GM21367 (cell line): ENCODE data around the gene DNAJC6.
A peak's percentile ranks its signal among the peaks of the same experiment; 100 is the strongest.
"Not testable (repeated sequence)": the region's sequence is repeated elsewhere in the genome, so short reads cannot be mapped to it uniquely, and the experiment has no call there.

Experiments used
- ATAC-seq: cut with Tn5 transposase; IDR thresholded peaks from one replicate; pipeline ENCODE4 v1.9.1; 2021; ENCODE audit not compliant: unreplicated experiment

The DNAJC6 gene

DNA sequence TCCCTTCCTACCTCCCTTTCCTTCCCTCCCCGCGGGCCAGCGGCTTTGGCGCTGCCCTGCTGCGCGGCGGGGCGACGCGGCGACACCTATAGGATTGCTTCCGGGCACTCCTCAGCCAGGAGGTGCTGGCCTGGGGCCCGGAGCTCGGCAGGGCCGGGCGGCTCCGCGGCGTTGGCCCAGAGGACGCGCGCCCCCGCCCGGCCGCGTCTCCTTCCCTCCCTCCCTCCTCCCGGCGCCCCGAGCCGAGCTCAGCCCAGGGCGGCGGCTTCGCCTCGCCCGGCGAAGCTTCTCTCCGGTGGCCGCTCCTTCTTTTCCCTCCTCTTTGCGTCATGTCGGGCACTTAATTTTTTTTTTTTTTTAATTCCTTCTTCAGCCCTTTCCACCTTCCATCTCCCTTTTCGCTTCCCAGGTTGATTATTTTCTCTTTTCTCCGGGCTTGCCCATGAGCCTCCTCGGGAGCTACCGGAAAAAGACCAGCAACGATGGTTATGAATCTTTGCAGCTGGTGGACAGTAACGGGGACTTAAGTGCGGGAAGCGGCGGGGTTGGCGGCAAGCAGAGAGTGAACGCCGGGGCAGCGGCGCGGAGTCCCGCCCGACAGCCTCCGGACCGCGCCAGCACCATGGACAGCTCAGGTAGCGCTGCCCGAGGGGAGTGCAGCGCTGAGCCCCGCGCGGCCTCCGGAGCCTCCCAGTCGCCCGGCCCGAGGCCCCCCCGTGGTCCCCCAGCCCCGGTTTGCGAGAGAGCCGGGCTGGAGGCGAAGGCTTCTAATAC lies at the start of gene DNAJC6:
Gene DNAJC6 (plus strand): TSS at position 240 of the 774 bp plus-strand sequence. CDS start 203 bp downstream, at position 443.
- peak; percentile 60 for ATAC-seq

DNA sequence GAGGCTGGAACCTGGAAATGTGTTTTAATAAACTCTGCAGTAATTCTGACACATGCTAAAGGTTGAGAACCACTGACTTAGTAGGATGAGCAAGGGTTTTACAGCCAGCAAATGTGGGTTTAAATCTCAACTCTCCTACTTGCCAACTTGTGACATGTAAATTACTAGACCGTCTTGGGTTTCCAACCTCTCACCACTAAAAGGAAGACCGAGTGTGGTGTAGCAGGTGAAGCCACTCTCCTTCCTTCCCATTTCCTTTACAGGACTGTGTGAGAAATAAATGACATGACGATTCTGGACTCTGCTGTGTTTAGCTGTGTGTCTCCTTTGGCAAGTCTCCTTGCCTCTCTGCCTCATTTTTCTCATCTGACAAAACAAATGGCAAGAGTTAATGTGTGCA lies 49.5 kb upstream of the DNAJC6 start:
- ATAC-seq = no peak

DNA sequence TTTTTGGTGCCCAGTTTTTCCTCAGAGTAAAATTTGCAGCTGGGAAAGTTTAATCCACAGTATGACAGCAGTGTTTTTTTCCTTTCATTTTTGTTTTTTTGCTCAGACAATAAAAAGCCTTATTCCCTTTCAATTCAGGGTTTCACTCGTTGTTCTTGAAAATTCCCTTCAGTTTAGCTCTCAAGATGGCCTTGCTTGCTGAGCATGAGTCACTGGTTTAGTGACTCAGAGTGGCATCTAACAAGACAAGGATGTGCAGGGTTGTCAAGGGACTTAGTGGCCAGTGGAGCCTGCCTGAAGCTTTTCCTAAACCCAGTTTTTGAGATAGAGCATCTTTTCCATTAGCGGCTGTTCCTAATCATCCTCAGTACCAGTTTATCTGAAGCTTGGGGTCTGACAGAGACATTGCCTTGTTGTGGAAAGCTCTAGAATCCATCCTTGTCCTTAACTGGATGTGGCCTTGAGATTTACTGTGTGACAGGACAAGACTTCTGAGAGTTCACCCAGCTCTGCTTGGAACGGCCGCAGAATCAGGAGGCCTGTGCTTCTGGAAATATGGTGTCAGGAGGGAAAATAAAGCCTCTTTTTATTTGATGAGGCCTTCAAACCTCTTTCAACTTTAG lies 48.4 kb upstream of the DNAJC6 start:
- ATAC-seq = no peak

DNA sequence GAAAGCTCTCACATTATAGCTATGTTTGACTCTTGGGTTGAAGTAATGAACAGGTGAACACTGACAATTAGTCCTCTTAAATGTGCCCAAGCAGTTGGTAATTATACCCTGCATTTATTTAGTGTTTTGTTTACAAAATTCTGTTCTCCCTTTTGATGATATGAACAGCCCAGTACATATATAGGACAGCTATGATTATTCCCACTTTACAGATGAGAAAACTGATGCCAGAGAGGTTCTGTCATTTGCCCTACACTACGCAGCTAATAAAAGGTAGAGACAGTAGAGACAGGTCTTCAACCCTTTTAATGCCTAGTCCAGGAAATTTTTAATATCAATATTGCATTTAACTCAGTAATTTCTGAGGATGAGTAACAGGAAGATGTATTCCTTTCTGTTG lies 46.1 kb upstream of the DNAJC6 start:
- no peak for ATAC-seq

DNA sequence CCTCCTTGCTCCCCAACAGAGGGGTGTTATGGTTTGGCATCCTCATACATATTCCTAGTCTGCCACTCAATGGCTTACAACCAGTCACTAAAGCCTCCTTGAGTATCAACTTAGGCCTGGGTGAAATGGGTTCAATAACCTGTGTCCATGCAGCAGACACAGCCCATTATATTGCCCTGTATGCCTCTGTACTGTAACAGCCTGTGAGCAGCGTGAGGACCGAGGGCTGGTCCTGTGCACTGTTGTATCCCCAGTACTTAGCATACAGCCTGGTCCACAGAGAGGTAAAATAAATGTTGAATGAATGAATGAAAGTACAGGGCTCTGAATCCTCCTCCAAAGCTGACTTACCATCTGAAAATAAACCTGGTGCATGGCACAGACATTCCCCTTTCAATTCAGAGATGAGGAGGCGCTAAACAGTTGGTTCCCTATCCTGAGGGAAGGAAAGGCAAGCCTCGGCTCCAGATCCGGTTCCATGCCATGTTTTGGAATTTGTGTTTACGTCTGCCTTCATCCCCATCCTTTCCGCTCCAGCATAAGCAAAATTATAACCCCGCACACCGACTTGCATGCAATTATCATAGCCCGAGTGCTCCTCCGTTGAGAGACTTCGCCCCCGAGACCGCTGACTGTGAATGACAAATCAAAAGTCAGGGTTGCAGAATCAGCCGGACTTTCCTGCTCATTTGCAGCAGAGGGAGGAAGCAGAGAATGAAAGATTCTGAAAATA lies 45.0 kb upstream of the DNAJC6 start:
- no peak for ATAC-seq

DNA sequence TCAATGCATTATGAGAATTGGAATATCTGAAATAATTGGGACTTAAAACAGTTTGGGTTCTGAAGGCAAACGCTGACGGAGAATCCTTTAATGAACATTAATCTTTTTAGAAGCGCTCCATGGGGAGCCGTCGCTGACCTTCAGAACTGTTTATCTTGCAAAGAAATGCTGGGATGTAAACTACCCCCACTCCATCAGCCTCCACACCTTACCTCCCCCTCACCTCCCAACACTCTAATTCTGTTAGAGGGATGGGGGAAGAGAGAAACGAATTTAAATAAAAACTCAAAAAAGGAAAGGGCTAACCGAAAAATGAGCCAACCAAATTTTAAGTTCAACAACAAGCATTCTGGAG lies 44.1 kb upstream of the DNAJC6 start:
- no peak for ATAC-seq

DNA sequence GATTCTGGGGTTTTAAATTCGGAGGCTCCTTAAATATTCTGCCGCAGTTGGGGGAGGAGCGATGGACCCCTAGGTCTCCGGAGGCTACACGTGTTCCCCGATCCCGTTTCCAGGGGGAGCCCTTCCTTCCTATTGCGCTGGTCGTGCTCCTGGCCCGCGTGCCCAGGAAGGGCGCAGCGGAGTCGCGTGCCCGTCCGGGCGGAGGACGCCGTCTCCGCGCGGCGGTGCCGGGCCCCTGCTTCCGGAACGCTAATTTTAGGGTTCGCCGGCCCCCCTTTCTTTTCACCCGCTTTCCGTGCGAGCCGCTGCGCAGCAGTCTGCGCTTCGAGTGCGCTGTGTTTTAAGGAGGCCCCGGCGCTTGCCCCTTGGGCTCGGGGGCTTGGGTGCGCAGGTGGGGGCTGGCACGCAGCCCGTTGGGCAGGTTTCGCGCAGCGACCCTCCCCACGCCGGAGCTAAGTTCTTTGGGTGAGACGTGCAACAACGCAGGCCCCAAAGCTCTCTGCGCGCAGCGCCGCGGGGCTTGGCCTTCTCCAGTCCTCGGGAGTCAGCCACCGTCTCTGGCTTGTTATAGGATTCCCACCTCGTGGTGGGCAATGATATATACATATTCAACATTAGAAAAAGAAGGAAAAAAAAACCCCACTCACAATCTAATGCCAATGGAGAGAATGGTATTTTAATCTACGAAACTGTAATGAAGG lies 43.5 kb upstream of the DNAJC6 start:
- peak; percentile 57 for ATAC-seq

DNA sequence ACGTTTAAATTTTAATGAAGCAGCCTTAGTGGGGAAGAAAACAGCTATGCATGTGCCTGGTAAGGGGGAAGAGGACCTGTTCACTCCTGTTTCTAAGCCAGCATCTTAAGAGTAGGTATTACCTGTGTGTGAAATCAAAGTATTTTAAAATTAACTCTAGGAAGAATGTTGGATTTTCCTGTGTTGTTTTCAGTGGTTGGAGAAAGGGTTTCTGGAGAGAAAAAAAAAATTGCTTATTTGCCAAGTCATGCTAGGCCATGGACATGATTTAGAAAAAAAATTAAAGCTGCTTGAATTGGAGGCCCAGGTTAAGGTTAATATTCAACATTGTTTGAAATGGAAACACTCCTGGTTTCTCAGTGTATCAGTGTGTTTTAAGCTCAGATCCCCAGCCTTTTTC lies 42.9 kb upstream of the DNAJC6 start:
- no peak for ATAC-seq

DNA sequence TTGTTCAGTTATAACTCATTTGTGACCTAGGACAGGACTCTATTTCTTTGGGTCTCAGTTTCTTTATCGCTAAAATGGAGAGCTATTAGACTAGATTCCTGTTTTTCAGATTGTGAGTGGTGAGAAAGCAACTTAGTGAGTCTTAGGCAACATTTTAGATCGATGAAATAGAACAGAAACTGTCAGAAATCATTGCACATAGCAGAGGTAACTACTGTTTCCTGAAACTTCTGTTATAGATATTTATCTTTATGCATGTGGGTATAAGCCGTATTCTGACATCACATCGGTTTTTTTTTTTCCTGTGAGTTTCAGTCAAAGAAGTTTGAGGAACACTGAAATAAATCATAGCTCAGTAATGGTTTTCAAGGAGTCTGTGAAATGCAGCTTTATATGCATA lies 42.1 kb upstream of the DNAJC6 start:
- no peak for ATAC-seq

DNA sequence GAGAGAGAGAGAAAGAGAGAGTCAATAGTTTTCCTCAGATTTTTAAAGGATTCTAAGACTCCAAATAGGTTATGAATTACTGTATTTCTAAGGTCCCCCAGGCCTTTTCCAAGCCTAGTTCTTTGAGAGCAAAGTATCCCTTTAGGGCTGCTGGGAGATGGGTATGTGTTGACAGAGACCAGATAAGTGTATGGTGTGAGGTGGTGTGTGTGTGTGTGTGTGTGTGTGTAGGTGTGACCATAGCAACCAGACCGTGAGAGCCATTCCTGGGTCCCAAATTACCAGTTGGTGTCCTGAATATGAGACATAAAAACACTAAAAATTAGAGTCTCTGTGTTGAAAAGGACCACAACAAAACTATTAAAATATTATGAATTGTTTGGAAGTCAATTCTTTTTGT lies 41.7 kb upstream of the DNAJC6 start:
- ATAC-seq = no peak

DNA sequence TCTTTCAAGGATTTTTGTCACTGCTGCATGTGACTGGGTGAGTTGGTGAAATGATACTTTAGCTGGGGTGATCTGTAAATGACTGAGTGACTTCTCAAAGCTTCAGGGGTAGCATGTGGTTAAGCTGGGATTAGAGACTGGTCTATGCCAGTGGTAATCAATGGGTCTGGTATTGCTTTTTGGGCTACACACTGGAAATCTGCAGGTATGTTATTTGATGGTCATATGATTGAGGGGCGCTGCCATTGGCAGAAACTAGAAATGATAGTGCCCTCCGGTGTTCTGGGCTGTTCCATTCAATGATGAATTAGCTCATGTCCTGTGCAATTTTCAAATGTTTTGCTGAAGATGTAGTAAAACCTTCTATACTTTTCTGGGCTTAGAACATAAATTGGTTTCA lies 39.7 kb upstream of the DNAJC6 start:
- no peak for ATAC-seq

DNA sequence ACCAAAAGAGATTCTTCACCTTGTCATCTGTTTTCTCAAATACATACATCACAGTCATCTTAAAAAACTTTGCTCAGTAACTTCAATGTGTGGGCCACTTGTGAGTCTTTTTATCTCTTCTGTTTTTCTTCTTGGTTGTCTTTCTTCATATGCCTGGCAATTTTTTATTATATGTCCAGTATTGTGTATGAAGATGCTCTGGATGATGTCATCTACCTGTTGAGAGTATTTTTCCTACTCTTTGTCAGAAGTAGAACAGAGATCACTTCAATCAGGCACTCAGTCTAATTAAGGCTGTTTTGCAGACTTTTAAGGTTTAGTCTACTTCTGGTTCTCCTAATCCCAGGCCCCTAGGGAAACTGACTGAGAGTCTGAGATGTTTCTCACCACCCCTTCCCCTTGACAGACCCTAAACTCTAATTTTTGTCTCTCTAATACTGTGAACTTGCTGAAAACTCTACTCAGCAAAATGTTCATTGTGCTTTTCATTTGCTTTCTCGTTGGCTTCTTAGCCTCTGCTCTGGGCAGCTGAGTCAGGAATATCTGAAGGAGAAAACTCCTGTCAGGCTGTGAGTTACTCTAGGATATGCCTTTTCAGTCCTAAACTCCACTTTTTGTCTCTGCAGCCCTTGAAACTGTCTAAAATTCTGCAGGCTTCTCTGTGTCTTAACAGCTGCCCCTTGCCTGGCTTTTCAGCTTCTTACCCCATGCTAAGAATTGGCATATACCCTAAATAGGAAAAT lies 33.0 kb upstream of the DNAJC6 start:
- no peak for ATAC-seq

DNA sequence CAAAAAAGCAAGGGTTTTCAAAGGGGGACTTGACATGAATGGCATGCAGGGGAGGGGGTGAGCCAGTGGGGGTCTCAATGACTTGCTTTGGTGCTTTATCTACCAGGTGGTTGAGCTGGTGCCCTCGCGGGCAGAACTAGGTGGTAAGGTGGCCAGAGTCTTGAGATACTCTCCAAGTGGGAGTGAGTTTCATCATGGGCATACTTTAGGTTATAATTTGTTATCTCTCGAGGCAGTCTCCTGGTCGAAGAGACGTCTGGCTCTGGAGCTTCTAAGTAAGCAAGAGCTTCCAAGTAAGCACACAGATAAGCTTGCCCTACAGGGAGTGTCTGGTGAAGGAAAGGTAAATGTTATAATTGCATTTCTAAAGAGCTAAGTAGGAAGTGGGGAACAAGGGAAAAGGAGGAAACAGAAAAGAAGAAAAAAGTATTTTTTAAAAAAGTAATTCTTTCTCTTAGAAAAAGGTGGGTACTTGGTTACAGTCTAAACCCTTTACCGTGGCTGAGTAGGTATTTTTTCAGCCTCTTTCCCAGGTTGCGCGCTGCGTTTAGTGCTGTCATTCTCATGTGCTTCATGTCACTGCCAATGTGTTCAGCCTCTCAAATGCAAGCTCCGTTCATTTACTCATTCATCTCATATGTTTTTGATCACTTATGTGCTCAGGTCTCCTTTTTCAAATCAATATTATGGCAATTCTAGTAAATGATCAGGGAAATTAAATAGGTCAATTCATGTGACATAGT lies 31.6 kb upstream of the DNAJC6 start:
- no peak for ATAC-seq

DNA sequence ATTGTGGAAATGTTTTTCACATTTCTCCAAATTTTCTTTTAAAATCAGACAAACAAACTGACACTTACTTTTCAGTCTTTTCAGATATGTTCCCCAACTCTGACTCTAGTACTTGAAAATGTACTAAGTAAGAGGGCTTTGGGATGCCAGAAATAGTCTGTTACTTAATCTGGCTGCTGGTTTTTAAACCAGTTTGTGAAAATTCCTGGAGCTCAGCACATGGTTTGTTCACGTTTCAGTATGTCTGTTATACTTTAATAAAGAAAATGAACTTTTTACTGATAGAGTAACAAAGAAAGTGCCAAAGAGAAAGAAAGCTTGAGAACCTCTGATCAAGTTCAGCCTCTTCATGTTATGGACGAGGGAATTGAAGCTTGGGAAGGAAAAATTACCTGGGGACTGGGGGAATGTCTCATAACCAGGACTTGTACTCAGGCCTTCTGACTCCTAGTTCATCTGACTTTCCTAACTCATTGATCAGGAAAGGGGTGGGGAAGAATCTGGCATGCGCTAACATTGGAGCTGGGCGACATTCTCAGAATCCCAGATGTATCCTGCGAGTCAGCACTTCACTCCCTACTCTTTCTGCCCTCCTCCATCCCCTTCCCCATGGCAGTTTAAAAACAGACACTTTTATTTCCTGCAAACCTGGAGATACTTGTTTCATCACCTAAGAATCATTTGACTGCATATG lies 30.8 kb upstream of the DNAJC6 start:
- no peak for ATAC-seq

DNA sequence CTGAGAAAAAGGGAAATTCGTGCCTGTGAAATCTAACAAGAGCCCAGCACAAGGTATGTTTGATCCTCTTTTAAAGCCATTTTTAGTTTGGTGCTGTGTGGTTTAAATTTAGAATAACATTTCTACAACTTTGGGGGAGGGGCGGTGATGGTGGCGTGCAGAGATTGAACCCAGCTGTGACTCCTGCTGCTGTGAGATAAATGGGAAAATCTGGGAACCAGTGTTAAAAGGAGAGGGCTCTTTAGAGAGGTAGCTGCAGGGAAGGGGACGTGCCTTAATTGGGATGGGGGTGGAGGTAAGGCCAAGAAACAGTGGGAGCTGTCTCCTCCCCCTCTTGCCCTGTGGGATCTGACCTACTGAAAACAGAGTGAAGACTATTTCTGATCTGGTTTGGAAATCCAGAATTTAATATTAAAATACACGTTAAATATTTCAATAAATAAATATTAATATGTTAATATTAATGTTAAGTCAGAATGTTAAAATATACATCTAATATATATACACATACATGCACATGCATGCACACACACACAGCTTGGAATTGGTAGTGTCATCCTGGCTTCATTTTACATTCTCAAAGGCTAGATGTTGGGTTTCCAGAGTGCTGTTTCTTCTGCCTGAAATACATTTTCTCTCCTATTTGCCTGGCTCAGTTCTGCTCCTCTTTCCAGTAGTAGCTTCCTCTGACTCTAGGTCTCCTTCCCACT lies 30.1 kb upstream of the DNAJC6 start:
- ATAC-seq = no peak

DNA sequence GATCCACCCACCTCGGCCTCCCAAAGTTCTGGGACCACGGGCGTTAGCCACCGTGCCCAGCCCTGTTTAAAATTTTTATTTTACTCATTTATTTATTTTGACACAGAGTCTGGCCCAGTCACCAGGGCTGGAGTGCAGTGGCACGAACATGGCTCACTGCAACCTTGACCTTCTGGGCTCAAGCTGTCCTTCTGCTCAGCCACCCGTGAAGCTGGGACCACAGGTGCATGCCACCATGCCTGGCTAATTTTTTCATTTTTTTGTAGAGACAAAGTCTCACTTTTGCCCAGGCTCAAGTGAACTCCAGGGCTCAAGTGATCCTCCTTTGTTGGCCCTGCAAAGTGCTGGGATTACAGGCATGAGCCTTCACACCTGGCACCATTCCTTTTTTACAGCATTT lies 27.5 kb upstream of the DNAJC6 start:
- ATAC-seq = no peak

DNA sequence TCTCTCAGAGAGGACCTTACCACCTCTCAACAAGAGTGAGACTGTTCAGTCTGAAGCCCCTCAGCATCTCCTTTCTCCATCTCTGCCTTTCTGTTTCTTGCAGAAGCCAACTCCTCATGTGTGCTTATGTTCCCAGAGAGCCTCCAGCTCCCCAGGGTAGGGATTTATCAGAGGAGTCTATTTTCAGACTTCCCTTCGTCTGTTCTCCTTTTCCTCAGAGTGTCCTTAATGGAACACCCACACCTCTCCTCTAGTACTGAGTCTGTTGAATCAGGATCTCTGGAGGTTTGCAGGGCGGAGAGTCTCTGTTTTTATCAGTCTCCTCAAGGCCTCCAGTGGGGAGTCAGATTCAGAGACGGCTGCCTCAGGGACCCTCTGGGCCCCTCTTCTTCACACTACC lies 25.1 kb upstream of the DNAJC6 start:
- ATAC-seq = no peak

DNA sequence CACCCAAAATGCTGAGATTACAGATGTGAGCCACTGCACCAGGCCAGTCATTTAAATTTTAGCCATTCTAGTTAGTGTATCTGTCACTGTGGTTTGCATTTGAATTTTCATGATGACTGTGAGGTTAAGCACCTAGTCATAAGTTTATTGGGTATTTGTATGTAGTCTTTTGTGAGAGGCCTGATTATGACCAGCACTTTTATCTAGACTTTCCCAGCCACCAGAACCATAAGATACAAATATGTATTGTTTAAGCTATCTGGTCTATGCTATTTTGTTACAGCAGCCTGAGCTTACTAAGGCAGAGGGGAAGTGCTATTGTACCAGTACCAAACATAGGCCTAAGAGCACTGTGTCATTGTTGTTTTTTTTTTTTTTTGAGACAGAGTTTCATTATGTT lies 19.9 kb upstream of the DNAJC6 start:
- ATAC-seq = no peak

DNA sequence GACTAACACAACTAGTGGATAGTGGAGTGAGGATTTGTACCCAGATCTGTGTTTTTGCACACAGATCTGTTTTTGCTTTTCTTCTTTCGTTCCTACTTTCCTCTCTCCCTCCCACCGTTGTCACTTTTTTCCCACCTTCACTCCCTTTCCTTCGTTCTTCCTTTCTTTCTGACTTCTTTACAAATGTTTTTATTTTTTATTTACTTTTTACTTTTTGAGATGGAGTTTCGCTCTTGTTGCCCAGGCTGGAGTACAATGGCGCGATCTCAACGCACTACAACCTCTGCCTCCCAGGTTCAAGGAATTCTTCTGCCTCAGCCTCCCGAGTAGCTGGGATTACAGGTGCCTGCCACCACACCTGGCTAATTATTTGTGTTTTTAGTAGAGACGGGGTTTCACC lies 17.5 kb upstream of the DNAJC6 start:
- ATAC-seq = not testable (repeated sequence)
